Activated naive CD8-positive, alpha-beta T cell (primary cell): Measurements from ENCODE around the gene ATXN7L2.

Source experiments
- H3K27ac Mint-ChIP-seq: one replicate; pipeline ENCODE4 v1.8.0; 2021; ENCODE audit warnings: mixed read lengths
- H3K27me3 Mint-ChIP-seq: one replicate; pipeline ENCODE4 v1.8.0; 2021; ENCODE audit warnings: mixed read lengths
- H3K36me3 Mint-ChIP-seq: one replicate; pipeline ENCODE4 v1.8.0; 2021; ENCODE audit warnings: mixed read lengths
- H3K4me1 Mint-ChIP-seq: one replicate; pipeline ENCODE4 v1.8.0; 2021; ENCODE audit warnings: low read depth, mixed read lengths
- H3K4me3 Mint-ChIP-seq: one replicate; pipeline ENCODE4 v1.8.0; 2021; ENCODE audit warnings: mild to moderate bottlenecking, mixed read lengths
- H3K9me3 Mint-ChIP-seq: one replicate; pipeline ENCODE4 v1.8.0; 2021; ENCODE audit warnings: low read depth, mixed read lengths

ATXN7L2 gene

GRCh38 chr1:109535481-109535880, 51.8 kb downstream of the ATXN7L2 start:
- Mint-ChIP-seq H3K27me3 (no peaks in the 10 kb centered on the region), H3K4me3 (no peak overlapping the region), H3K36me3 (no peaks in the 10 kb centered on the region), H3K9me3 (no peaks in the 10 kb centered on the region), H3K27ac (no peak overlapping the region), H3K4me1 (peaks cover 23% of the 10 kb centered on the region)

- peaks cover 18% of the 10 kb centered on the region for H3K4me1 Mint-ChIP-seq
- H3K4me3 Mint-ChIP-seq, result no peak overlapping the region
- no peaks in the 10 kb centered on the region for H3K27me3 Mint-ChIP-seq
- no peaks in the 10 kb centered on the region for H3K36me3 Mint-ChIP-seq
- no peaks in the 10 kb centered on the region for H3K9me3 Mint-ChIP-seq
- H3K27ac Mint-ChIP-seq, result no peak overlapping the region
Measured at GRCh38 chr1:109535971-109536491, 52.3 kb downstream of the ATXN7L2 start.

- no peaks in the 10 kb centered on the region for H3K36me3 Mint-ChIP-seq
- H3K4me1 Mint-ChIP-seq, result peaks cover 2% of the 10 kb centered on the region
- no peaks in the 10 kb centered on the region for H3K9me3 Mint-ChIP-seq
- no peak overlapping the region for H3K4me3 Mint-ChIP-seq
- no peak overlapping the region for H3K27ac Mint-ChIP-seq
- no peaks in the 10 kb centered on the region for H3K27me3 Mint-ChIP-seq
Measured at GRCh38 chr1:109537450-109538178, 53.9 kb downstream of the ATXN7L2 start.

GRCh38 chr1:109538827-109539555, 55.3 kb downstream of the ATXN7L2 start:
- no peak overlapping the region for H3K4me3 Mint-ChIP-seq
- no peaks in the 10 kb centered on the region for H3K9me3 Mint-ChIP-seq
- H3K27ac Mint-ChIP-seq, result no peak overlapping the region
- no peaks in the 10 kb centered on the region for H3K4me1 Mint-ChIP-seq
- H3K36me3 Mint-ChIP-seq, result no peaks in the 10 kb centered on the region
- no peaks in the 10 kb centered on the region for H3K27me3 Mint-ChIP-seq

- Mint-ChIP-seq H3K9me3 (no peaks in the 10 kb centered on the region), H3K27ac (no peak within 1 kb of the TSS), H3K36me3 (no peaks in the 10 kb centered on the region), H3K4me1 (no peaks in the 10 kb centered on the region), H3K27me3 (no peaks in the 10 kb centered on the region), H3K4me3 (no peak within 1 kb of the TSS)
Measured at GRCh38 chr1:109539676-109540075, 56.0 kb downstream of the ATXN7L2 start, which contains the start of gene GPR61. Gene GPR61, plus strand, starts transcription at chr1:109539872. Its CDS starts 3,151 bp downstream, at chr1:109543023.

- no peaks in the 10 kb centered on the region for H3K36me3 Mint-ChIP-seq
- H3K27me3 Mint-ChIP-seq, result no peaks in the 10 kb centered on the region
Measured at GRCh38 chr1:109541102-109541501, 57.4 kb downstream of the ATXN7L2 start.

More at GRCh38 chr1:109541102-109541501, 57.4 kb downstream of the ATXN7L2 start:
- Mint-ChIP-seq H3K9me3 (no peaks in the 10 kb centered on the region), H3K27ac (no peak overlapping the region), H3K4me3 (no peak overlapping the region), H3K4me1 (peaks cover 2% of the 10 kb centered on the region)
